Activated naive CD8-positive, alpha-beta T cell (primary cell): ENCODE results near the gene BLNK.

ENCODE experiments used
- H3K27ac Mint-ChIP-seq: one replicate; pipeline ENCODE4 v1.8.0; 2021; ENCODE audit warnings: mixed read lengths
- H3K27me3 Mint-ChIP-seq: one replicate; pipeline ENCODE4 v1.8.0; 2021; ENCODE audit warnings: mixed read lengths
- H3K36me3 Mint-ChIP-seq: one replicate; pipeline ENCODE4 v1.8.0; 2021; ENCODE audit warnings: mixed read lengths
- H3K4me1 Mint-ChIP-seq: one replicate; pipeline ENCODE4 v1.8.0; 2021; ENCODE audit warnings: low read depth, mixed read lengths
- H3K4me3 Mint-ChIP-seq: one replicate; pipeline ENCODE4 v1.8.0; 2021; ENCODE audit warnings: mild to moderate bottlenecking, mixed read lengths
- H3K9me3 Mint-ChIP-seq: one replicate; pipeline ENCODE4 v1.8.0; 2021; ENCODE audit warnings: low read depth, mixed read lengths

BLNK gene

GRCh38 chr10:96276426-96276825, 5.1 kb upstream of the BLNK start:
- H3K4me1 Mint-ChIP-seq: no peaks in the 10 kb centered on the region
- H3K9me3 Mint-ChIP-seq: no peaks in the 10 kb centered on the region
- H3K27ac Mint-ChIP-seq: no peak overlapping the region
- no peaks in the 10 kb centered on the region for H3K36me3 Mint-ChIP-seq
- H3K4me3 Mint-ChIP-seq: no peak overlapping the region
- peaks cover 6% of the 10 kb centered on the region for H3K27me3 Mint-ChIP-seq

DNA sequence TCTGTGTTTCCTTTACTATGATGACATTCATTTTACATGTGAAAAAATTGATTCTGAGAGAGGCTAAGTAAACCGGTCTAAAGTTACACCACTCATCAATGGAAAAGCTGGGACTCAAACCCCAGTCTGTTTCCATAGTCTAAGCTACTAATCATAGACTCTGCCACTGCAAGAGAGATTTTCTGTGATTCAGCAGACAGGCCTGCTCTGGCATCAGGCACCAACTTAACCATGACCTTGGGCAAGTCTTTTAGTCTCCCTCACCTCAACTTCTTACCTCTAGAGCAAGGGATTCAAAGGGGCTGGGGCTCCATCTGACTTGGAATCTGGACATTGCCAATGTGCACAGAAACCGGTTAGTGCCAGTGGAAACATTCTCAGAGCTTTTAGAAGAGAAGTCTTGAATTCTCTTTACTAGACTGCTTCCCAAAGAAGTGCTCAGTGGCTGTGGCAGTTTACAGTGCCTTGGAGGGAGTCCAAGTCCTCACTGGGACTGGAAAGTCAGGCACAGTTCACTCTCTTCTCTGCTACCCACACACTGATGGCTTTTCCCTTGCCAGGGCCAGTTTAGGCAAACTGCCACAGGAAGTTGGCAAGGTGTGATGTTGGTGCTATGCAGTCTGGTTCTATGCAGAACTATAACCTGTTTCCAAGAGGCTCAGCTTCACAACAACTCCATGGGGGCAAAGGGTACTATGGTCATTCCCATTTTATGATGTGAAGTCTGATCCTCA, 4.5 kb upstream of the BLNK start:
- no peak overlapping the region for H3K27ac Mint-ChIP-seq
- no peak overlapping the region for H3K4me3 Mint-ChIP-seq
- no peaks in the 10 kb centered on the region for H3K36me3 Mint-ChIP-seq
- H3K4me1 Mint-ChIP-seq: no peaks in the 10 kb centered on the region
- no peaks in the 10 kb centered on the region for H3K9me3 Mint-ChIP-seq
- H3K27me3 Mint-ChIP-seq: peaks cover 6% of the 10 kb centered on the region

DNA sequence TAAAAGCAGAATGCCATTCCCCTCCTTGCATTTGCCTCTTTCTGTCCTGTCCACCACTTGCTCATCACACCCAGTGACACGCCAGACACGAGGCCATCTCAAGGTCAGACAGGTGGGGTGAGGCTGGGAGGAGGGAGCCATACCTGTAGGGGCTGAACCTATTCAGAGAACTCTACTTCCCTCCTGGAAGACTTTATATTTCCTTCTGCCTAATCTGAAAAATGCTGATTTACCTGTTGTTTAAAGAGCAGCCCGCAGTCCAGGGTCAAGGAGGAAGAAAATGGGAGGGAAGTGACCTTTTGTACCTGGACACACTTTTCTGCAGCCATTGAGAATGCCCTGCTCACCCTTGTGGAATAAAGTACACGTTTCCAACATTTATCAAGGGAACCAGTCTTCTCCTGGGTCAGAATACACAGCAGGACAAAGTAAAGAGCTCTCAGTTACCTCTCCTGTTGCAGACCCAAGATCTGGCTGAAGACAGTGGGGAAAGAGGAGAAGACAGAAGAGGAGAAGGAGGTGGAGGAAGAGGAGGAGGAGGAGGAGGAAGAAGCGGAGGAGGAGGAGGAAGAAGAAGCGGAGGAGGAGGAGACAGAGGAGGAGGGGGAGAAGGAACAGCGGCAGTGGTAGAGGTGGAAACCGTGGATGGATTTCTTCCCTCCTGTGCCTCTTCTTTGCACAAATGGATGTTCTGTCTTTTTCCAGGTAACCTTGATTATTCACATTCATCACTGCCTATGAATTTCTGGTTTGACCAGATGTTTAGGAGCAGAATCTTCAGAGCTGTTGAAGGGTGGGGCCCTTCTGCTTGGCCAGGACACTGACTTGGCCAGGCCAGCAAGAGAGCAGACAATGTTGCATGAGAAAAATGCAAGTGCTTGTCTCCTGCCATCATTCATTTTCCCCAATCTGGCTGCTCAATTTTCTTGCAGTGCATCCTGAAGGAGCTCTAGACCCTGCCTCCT, 1.2 kb upstream of the BLNK start:
- peaks cover 4% of the 10 kb centered on the region for H3K27me3 Mint-ChIP-seq
- H3K36me3 Mint-ChIP-seq: no peaks in the 10 kb centered on the region
- H3K9me3 Mint-ChIP-seq: no peaks in the 10 kb centered on the region
- H3K4me1 Mint-ChIP-seq: no peaks in the 10 kb centered on the region
- no peak overlapping the region for H3K4me3 Mint-ChIP-seq
- H3K27ac Mint-ChIP-seq: no peak overlapping the region

DNA sequence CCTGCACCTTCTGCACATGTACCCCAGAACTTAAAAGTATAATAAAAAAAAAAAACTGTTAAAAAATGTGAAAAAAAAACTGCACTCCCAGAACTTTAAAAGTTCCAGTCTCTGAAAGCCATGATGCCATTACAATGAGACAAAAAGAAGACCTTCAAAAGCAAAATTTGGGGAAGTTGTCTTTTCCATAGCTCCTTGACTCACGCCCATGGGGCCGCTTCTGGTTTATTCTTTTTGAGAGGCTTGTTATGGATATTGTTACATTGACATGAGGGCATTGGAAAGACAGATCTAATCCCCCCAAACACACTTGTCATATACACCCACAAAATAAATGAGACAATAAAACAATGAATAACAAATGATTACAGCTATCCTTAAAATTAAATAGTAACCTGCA, 798 bp downstream of the BLNK start:
- Mint-ChIP-seq H3K4me3 (no peak overlapping the region), H3K27ac (no peak overlapping the region), H3K36me3 (peaks cover 2% of the 10 kb centered on the region), H3K27me3 (peaks cover 5% of the 10 kb centered on the region), H3K4me1 (no peaks in the 10 kb centered on the region), H3K9me3 (no peaks in the 10 kb centered on the region)

DNA sequence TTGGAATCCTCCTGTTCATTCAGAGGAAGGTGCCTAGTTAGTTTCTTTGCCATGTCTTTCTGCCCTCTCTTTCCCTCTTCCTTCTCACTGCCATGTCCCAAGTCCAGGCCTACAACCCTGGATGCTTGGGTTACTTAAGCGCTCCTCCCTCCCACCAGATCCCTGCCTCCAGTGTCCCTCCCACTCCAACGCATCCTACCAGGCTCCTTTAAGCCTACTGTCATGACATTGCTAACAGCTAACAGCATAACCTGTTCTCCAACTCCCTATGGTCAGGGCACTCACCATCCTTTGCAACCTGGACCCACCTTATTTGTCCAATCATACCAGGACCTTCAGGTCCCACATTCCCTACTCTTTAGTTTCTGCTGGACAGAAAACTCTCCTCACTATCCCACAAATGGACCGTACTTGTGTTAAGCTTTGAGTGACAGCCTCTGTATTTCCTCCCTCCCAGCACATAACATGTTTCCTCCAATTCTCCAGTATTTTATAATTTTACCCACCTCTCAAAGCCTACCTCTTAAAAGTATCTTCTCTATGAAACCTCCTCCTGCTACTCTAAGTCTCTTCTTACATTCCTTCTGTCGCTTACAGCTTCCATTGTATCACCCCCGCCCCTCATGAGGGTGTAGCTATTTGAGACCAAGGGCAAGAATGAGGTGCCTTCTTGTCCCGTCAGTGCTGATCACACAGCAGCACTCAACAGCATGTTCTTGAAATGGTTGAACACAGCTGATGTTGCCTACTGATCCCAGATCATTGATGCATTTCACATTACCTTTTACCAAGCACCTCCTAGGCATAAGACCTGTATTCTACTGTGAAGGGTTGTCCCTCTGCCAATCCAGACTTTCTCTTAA, 1.7 kb downstream of the BLNK start:
- Mint-ChIP-seq H3K36me3 (peaks cover 2% of the 10 kb centered on the region), H3K27ac (no peak overlapping the region), H3K4me3 (no peak overlapping the region), H3K27me3 (peaks cover 7% of the 10 kb centered on the region), H3K9me3 (no peaks in the 10 kb centered on the region), H3K4me1 (no peaks in the 10 kb centered on the region)

DNA sequence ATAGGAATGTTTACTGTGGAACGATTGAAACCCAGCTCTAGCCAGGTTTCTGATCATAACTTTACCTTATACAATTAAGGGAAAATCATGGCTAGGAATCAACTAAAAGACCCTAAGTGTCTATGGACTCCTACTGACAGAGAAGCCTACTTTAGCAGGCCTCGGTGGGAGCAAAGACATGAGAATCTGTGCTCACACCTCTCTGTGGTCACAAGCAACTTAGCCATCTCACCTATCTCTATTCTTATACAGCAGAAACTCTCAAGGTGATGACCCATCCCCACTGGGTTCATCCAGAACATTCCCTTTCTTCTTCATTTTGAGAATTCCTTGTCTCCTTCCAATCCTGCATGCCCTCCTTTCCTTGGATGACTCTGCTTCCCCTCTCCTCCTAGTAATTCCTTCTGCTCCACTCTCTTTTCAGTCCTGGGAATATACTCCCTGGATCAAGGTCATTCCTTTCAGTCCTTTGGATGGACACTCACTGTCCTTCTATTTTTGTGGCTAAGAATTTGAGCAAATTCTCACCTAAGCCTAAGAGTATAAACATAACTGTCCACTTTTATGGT, 2.9 kb downstream of the BLNK start:
- Mint-ChIP-seq H3K9me3 (no peaks in the 10 kb centered on the region), H3K27me3 (peaks cover 7% of the 10 kb centered on the region), H3K4me3 (no peak overlapping the region), H3K36me3 (peaks cover 2% of the 10 kb centered on the region), H3K27ac (no peak overlapping the region), H3K4me1 (no peaks in the 10 kb centered on the region)

DNA sequence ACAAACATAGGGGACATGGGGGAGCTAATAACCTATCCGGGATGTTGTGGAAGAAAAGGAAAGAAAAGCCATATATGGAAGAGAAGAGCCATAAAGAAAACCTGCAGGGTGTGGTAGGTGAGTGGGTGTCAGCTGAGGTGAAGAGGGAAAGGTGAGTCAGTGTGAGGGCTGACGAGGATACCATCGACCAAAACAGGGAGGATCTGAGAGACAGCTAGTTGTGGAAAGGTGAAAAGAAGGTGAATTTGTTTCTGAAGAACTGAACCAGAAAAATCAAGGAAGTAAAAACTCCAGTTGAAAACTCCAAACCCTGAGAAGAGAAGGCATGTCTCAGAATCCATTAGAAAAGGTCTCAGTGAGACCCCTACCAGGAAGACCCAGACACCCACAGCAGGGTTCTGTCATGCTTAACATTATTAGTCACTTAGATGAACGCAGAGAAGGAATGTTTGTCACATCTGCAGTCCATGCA, 4.1 kb downstream of the BLNK start:
- Mint-ChIP-seq H3K27me3 (peaks cover 7% of the 10 kb centered on the region), H3K27ac (no peak overlapping the region), H3K4me3 (no peak overlapping the region), H3K4me1 (no peaks in the 10 kb centered on the region), H3K9me3 (no peaks in the 10 kb centered on the region), H3K36me3 (peaks cover 2% of the 10 kb centered on the region)

DNA sequence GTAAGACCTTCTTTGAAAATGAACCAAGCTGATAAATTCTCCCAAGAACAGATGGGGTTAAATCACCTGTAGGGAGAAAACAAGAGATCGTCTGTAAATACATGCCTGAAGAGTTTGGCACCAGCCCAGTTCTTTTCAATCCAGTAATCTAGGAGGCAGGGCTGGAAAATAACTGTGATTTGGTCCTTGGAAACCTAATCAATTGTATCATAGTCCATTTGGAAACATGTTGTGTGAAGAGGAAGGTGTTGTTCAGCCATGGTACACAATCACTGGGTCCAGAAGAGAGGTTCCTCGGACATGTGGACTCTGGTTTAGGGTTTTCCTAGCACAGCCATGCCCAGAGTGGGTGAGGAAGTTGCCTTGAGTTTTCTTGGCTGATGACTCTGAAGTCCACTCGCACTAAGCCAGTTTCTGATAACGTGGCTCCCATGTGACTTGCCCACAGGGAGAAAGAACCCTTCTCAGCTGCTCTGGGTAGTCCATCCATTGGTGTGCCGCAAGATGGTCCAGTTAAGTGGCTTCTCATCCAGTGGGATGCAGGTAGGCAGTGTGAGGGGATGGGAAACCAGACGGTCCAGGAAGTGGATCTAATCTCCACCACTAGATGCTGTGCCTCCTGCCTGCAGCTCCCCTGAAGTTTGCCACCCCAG, 5.1 kb downstream of the BLNK start:
- Mint-ChIP-seq H3K4me3 (no peak overlapping the region), H3K9me3 (no peaks in the 10 kb centered on the region), H3K27me3 (peaks cover 7% of the 10 kb centered on the region), H3K27ac (no peak overlapping the region), H3K4me1 (no peaks in the 10 kb centered on the region), H3K36me3 (peaks cover 2% of the 10 kb centered on the region)

DNA sequence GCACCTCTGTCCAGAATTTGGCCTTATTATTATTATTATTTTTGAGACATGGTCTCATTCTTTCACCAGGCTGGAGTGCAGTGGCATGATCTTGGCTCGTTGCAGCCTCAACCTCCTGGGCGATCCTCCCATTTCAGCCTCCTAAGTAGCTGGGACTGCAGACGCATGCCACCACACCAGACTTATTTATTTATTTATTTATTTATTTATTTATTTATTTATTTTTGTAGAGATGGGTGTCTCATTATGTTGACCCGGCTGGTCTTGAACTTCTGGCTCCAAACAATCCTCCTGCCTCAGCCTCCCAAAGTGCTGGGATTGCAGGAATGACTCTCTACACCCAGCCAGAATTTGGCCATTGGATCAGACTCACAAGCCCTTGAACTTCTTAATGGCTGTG, 6.4 kb downstream of the BLNK start:
- peaks cover 7% of the 10 kb centered on the region for H3K27me3 Mint-ChIP-seq
- H3K9me3 Mint-ChIP-seq: no peaks in the 10 kb centered on the region
- H3K27ac Mint-ChIP-seq: no peak overlapping the region
- H3K36me3 Mint-ChIP-seq: peaks cover 2% of the 10 kb centered on the region
- H3K4me1 Mint-ChIP-seq: no peaks in the 10 kb centered on the region
- H3K4me3 Mint-ChIP-seq: no peak overlapping the region

DNA sequence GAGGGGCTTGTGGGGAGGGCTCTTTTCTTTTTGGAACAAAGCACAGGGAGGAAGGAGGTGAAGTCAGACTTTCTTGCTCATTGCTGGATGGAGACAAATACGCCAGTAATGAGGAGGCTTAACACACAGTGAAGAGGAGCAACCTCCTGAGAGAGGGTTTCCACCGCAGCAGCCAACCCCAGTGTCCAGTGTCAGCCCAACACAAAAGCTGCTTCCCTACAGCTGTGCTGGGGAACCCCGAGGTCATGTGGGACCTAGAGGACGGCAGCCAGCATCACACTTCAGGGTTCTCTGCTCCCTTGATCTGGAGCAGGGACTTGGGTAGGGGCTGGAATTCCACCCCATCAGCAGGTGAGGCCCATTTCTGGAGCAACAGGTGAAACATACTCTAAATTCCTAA, 7.7 kb downstream of the BLNK start:
- H3K36me3 Mint-ChIP-seq: peaks cover 2% of the 10 kb centered on the region
- no peak overlapping the region for H3K27ac Mint-ChIP-seq

GRCh38 chr10:96263176-96263575, 8.2 kb downstream of the BLNK start:
- H3K27me3 Mint-ChIP-seq: peaks cover 5% of the 10 kb centered on the region
- no peaks in the 10 kb centered on the region for H3K9me3 Mint-ChIP-seq
- H3K27ac Mint-ChIP-seq: no peak overlapping the region
- H3K36me3 Mint-ChIP-seq: peaks cover 2% of the 10 kb centered on the region
- no peaks in the 10 kb centered on the region for H3K4me1 Mint-ChIP-seq
- no peak overlapping the region for H3K4me3 Mint-ChIP-seq

More for the DNA sequence above, 7.7 kb downstream of the BLNK start:
- Mint-ChIP-seq H3K4me1 (no peaks in the 10 kb centered on the region), H3K9me3 (no peaks in the 10 kb centered on the region), H3K27me3 (peaks cover 6% of the 10 kb centered on the region), H3K4me3 (no peak overlapping the region)

DNA sequence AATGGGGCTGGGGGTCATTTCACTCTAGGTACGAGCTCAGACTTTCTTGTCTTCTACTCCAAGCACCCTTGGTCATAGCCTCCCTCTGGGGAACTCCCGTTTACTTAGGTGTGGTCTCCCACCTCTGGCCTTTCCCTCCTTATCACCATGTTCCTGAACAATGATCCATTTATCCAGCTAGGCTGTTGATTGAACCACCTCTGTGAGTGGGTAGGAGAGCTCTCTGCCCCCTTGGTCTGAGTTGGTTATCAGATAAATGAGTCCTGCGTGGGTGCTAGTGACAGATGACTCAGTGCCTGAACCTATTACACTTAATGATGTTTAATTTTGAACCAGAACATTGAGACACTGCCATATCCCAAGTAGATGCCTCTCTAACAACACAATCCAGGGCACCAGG, 9.4 kb downstream of the BLNK start:
- H3K27me3 Mint-ChIP-seq: peaks cover 5% of the 10 kb centered on the region
- no peak overlapping the region for H3K4me3 Mint-ChIP-seq
- H3K4me1 Mint-ChIP-seq: no peaks in the 10 kb centered on the region
- no peaks in the 10 kb centered on the region for H3K9me3 Mint-ChIP-seq
- peaks cover 2% of the 10 kb centered on the region for H3K36me3 Mint-ChIP-seq
- H3K27ac Mint-ChIP-seq: no peak overlapping the region

GRCh38 chr10:96261132-96261531, 10.2 kb downstream of the BLNK start:
- no peaks in the 10 kb centered on the region for H3K9me3 Mint-ChIP-seq
- no peaks in the 10 kb centered on the region for H3K4me1 Mint-ChIP-seq
- no peak overlapping the region for H3K27ac Mint-ChIP-seq
- H3K36me3 Mint-ChIP-seq: peaks cover 2% of the 10 kb centered on the region
- H3K4me3 Mint-ChIP-seq: no peak overlapping the region
- H3K27me3 Mint-ChIP-seq: peaks cover 5% of the 10 kb centered on the region

GRCh38 chr10:96260014-96260413, 11.4 kb downstream of the BLNK start:
- H3K27me3 Mint-ChIP-seq: no peaks in the 10 kb centered on the region
- H3K36me3 Mint-ChIP-seq: no peaks in the 10 kb centered on the region
- no peak overlapping the region for H3K27ac Mint-ChIP-seq
- no peak overlapping the region for H3K4me3 Mint-ChIP-seq
- H3K9me3 Mint-ChIP-seq: no peaks in the 10 kb centered on the region
- H3K4me1 Mint-ChIP-seq: no peaks in the 10 kb centered on the region
